Endothelial cell of umbilical vein (primary cell): ENCODE data around the gene RNH1. TPM values are rescaled to one million over a fixed set of nuclear protein-coding genes. Genes with fewer than 3 reads are reported as not detected.

Experiments used
- BruUV-seq: library from RNA; stranded (reverse); fragments of 400-500 nt; replicated peaks from 2 replicates; lab custom pipeline; 2021; lab: Mats Ljungman, UMichigan
- CTCF ChIA-PET: fragments of 300-600, 350-600 bp; sonication (Branson Sonifier 250); formaldehyde crosslinking; loops from one replicate; lab custom pipeline; 2021; ENCODE audit warnings: antibody characterized with exemption, inconsistent platforms; lab: Charles Lee
- POLR2A ChIA-PET: fragments of 300-600, 350-600 bp; sonication (Branson Sonifier 250); formaldehyde crosslinking; loops from one replicate; lab custom pipeline; 2021; ENCODE audit warnings: antibody characterized with exemption, inconsistent platforms; lab: Charles Lee
- DNase-seq: peaks from one replicate; pipeline ENCODE4 v3.0.0-alpha.2; 2011; ENCODE audit warnings: low read depth, low spot score
- FAIRE-seq: peaks from 2 replicates; lab custom pipeline; 2011; peaks lifted over from hg19 to GRCh38; lab: Jason Lieb, UNC
- H2AFZ ChIP-seq: 2 replicates; pipeline ENCODE4 v1.6.0; 2012; ENCODE audit warnings: low read depth, low read length, control low read depth, inconsistent platforms
- H3K27ac ChIP-seq: 2 replicates; pipeline ENCODE4 v1.5.1; 2011; ENCODE audit warnings: low read depth, mild to moderate bottlenecking, control low read depth, low read length, moderate library complexity; ENCODE audit not compliant: insufficient read depth
- H3K27me3 ChIP-seq, 2 experiments: 2 replicates each; pipeline versions ENCODE4 v1.6.0 to v1.6.1; 2011; ENCODE audit warnings: low read length in 2 of 2, mixed read lengths in 1 of 2; ENCODE audit not compliant: control insufficient read depth in 2 of 2, insufficient read depth in 2 of 2
- H3K36me3 ChIP-seq, 2 experiments: 2 replicates in 1 of 2; 3 replicates in 1 of 2; pipeline ENCODE4 v1.5.1; 2011; ENCODE audit warnings: low read length in 2 of 2, mild to moderate bottlenecking in 1 of 2, moderate library complexity in 1 of 2; ENCODE audit not compliant: control insufficient read depth in 2 of 2, insufficient read depth in 2 of 2; ENCODE audit errors: extremely low read depth in 1 of 2
- H3K4me1 ChIP-seq: 3 replicates; pipeline ENCODE4 v1.5.1; 2011; ENCODE audit warnings: mild to moderate bottlenecking, low read length; ENCODE audit not compliant: control insufficient read depth, insufficient read depth; ENCODE audit errors: extremely low read depth
- H3K4me2 ChIP-seq: 2 replicates; pipeline ENCODE4 v1.6.1; 2011; ENCODE audit warnings: low read length, control low read depth, mixed read lengths; ENCODE audit not compliant: insufficient read depth
- H3K4me3 ChIP-seq, 3 experiments: fragments of 200-600 bp in 1 of 3; sonication (generic), shearing (Covaris generic) in 1 of 3; replicated peaks in 1 of 3; 2 replicates each; pipeline ENCODE4 v1.5.1; 2011 to 2016; ENCODE audit warnings: control low read depth in 3 of 3, low read length in 3 of 3, mild to moderate bottlenecking in 2 of 3, inconsistent platforms in 1 of 3, low read depth in 1 of 3, moderate library complexity in 1 of 3; ENCODE audit not compliant: insufficient read depth in 1 of 3
- H3K79me2 ChIP-seq: 2 replicates; pipeline ENCODE4 v1.6.0; 2012; ENCODE audit warnings: low read length, inconsistent platforms; ENCODE audit not compliant: control insufficient read depth, insufficient read depth
- H3K9ac ChIP-seq: replicated peaks from 2 replicates; pipeline ENCODE3; 2011; ENCODE audit warnings: low read length, control low read depth; ENCODE audit not compliant: insufficient read depth; ENCODE audit errors: extremely low read depth
- H3K9me1 ChIP-seq: replicated peaks from 3 replicates; pipeline ENCODE4 v1.6.0; 2011; ENCODE audit warnings: mild to moderate bottlenecking, low read length; ENCODE audit not compliant: control insufficient read depth, insufficient read depth; ENCODE audit errors: extremely low read depth
- H3K9me3 ChIP-seq: replicated peaks from 2 replicates; pipeline ENCODE4 v1.5.1; 2012; ENCODE audit warnings: low read length, inconsistent platforms; ENCODE audit not compliant: control insufficient read depth, insufficient read depth
- H4K20me1 ChIP-seq: replicated peaks from 2 replicates; pipeline ENCODE3; 2011; ENCODE audit warnings: mild to moderate bottlenecking, low read length; ENCODE audit not compliant: control insufficient read depth, insufficient read depth; ENCODE audit errors: extremely low read depth
- EZH2 ChIP-seq: IDR thresholded peaks from 2 replicates; pipeline ENCODE4 v1.6.1; 2012; ENCODE audit warnings: borderline replicate concordance, low read depth, mild to moderate bottlenecking, moderate library complexity, low read length, inconsistent platforms; ENCODE audit not compliant: severe bottlenecking
- FOS ChIP-seq: IDR thresholded peaks from 2 replicates; pipeline ENCODE4 v1.6.1; 2011; ENCODE audit warnings: mild to moderate bottlenecking, low read length, moderate library complexity, borderline replicate concordance; ENCODE audit not compliant: insufficient read depth
- JUN ChIP-seq: IDR thresholded peaks from 2 replicates; pipeline ENCODE4 v1.6.1; 2011; ENCODE audit warnings: borderline replicate concordance, low read depth; ENCODE audit not compliant: insufficient read length, insufficient read depth
- MYC ChIP-seq: IDR thresholded peaks from one replicate; pipeline ENCODE4 v1.6.1; 2011; ENCODE audit warnings: mild to moderate bottlenecking, low read depth, low read length
- POLR2A ChIP-seq: IDR thresholded peaks from 2 replicates; pipeline ENCODE4 v1.6.1; 2012; ENCODE audit warnings: low read depth, mild to moderate bottlenecking, control low read depth, low read length
- POLR2AphosphoS5 ChIP-seq: IDR thresholded peaks from 2 replicates; pipeline ENCODE4 v1.6.1; 2012; ENCODE audit warnings: low read depth, mild to moderate bottlenecking, control low read depth, low read length, moderate library complexity; ENCODE audit not compliant: insufficient read depth
- dilution Hi-C: fragments of 300-500 bp; cut with MboI; formaldehyde crosslinking; loops from one replicate; pipeline ENCODE4 v1.15.0; 2019; ENCODE audit warnings: low sequenced_read_pairs; ENCODE audit not compliant: extremely low pct_ligation_motif_present
- intact Hi-C: fragments of 100-400 bp; cut with micrococcal nuclease; formaldehyde crosslinking; loops from one replicate; pipeline ENCODE4 v1.10.0; 2022
- polyA plus RNA-seq, 4 experiments: library from polyadenylated mRNA; depleted of rRNA in 3 of 4; stranded (reverse) in 3 of 4; unstranded in 1 of 4; fragments of >200 nt; gene quantifications; 2 replicates each; pipeline versions ENCODE4 v1.2.1 to v1.2.3, GENCODE V29; 2011 to 2012; ENCODE audit warnings: missing spikeins in 1 of 4
- total RNA-seq: library from RNA; stranded (reverse); gene quantifications from 2 replicates; pipeline ENCODE4 v1.2.3, GENCODE V29; 2021
- TF ChIP-seq, protein P1 (sequence below): IDR thresholded peaks from 2 replicates; pipeline ENCODE4 v1.6.1; 2011; ENCODE audit not compliant: insufficient read depth, insufficient read length
- TF ChIP-seq, protein P2 (sequence below), 2 donors: IDR thresholded peaks; 1 replicate in 1 of 2; 2 replicates in 1 of 2; pipeline ENCODE4 v1.5.1; 2011; ENCODE audit warnings: low read length in 2 of 2, mild to moderate bottlenecking in 2 of 2, moderate library complexity in 2 of 2, control low read depth in 1 of 2, inconsistent platforms in 1 of 2, low read depth in 1 of 2; ENCODE audit not compliant: insufficient read depth in 1 of 2; ENCODE audit errors: extremely low read depth in 1 of 2

Gene RNH1
- total and polyA plus RNA-seq, 2 donors (not counting 3 experiments of a cell fraction or from before 2014, with no cell fraction given): 144 to 198 TPM

DNA sequence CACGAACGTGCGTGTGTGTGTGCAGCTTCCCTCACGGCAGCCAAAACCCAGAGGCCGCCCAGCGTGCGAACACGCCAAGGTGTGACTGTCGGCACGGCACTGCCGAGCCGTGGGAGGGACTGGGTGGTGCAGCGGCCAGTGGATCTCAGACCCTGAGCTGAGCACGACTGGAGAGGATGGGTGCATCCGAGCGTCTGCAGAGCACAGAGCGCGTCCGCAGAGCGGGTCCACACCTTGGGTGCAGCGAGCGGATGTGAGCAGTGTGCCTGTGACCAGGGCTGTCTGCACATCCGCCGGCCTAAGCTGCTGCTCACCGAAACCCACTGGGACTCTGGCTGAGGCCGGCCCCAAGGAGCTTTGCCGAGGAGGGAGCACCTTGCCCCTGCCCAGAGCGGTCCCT lies 34.2 kb downstream of the RNH1 start:
- peaks cover 10% of the 10 kb centered on the region for H3K4me1 ChIP-seq
- H3K4me2 ChIP-seq: no peak overlapping the region
- ChIA-PET POLR2A (no interaction called here), CTCF (interaction anchor here (0.8 kb wide), 1 partner anchor 9 kb away, joined by 4 read pairs; no protein-coding TSS in a partner anchor)
- H3K36me3 ChIP-seq: no peaks in the 10 kb centered on the region
- DNase-seq (no peak), FAIRE-seq (no peak)
- no peak overlapping the region for H3K4me3 ChIP-seq
- no peaks in the 10 kb centered on the region for H4K20me1 ChIP-seq
- H3K9me3 ChIP-seq: no peaks in the 10 kb centered on the region
- no peaks in the 10 kb centered on the region for H3K27me3 ChIP-seq
- H3K9ac ChIP-seq: no peak overlapping the region
- H3K9me1 ChIP-seq: no peaks in the 10 kb centered on the region
- dilution Hi-C loops (no loop called here), intact Hi-C loops (no loop called here)
- no peak overlapping the region for H2AFZ ChIP-seq
- H3K27ac ChIP-seq: no peak overlapping the region
- H3K79me2 ChIP-seq: peaks cover 32% of the 10 kb centered on the region
- TF ChIP-seq POLR2AphosphoS5: no peak
- BruUV-seq: no TSS peak

DNA sequence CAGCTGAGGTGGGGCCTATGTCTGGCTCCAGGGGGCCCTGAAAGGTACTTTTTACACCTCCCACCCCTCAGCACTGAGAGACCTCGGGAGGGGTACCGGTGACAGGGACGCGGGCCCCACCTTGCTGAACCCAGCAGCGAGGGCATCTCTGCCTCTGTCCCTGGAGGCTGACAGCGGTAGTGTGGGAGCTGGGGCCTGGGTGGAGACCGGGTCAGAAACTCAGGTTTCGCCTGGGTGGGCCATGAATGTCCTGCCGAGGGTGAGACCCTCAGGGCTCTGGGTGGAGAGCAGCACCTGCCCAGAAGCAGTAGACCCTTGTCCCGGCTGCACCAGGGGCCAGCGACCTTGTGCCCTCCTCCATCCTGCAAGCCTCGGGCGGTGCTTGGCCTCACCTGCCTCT lies 34.8 kb downstream of the RNH1 start:
- Histone ChIP-seq H3K4me1 (peaks cover 10% of the 10 kb centered on the region), H3K4me2 (no peak overlapping the region), H2AFZ (no peak overlapping the region), H3K27me3 (no peaks in the 10 kb centered on the region), H3K27ac (no peak overlapping the region), H4K20me1 (no peaks in the 10 kb centered on the region), H3K4me3 (no peak overlapping the region), H3K9ac (no peak overlapping the region), H3K9me3 (no peaks in the 10 kb centered on the region), H3K79me2 (peaks cover 32% of the 10 kb centered on the region), H3K36me3 (no peaks in the 10 kb centered on the region), H3K9me1 (no peaks in the 10 kb centered on the region)
- CTCF ChIA-PET: no interaction called here
- intact Hi-C loops: no loop called here
- FAIRE-seq (no peak), DNase-seq (no peak)
- BruUV-seq: no TSS peak
- TF ChIP-seq EZH2: no peak
- no peak for TF ChIP-seq FOS
- TF ChIP-seq, protein P1, sequence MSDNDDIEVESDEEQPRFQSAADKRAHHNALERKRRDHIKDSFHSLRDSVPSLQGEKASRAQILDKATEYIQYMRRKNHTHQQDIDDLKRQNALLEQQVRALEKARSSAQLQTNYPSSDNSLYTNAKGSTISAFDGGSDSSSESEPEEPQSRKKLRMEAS: no peak
- no peak for TF ChIP-seq JUN
- TF ChIP-seq POLR2AphosphoS5: no peak
- TF ChIP-seq, protein P2, sequence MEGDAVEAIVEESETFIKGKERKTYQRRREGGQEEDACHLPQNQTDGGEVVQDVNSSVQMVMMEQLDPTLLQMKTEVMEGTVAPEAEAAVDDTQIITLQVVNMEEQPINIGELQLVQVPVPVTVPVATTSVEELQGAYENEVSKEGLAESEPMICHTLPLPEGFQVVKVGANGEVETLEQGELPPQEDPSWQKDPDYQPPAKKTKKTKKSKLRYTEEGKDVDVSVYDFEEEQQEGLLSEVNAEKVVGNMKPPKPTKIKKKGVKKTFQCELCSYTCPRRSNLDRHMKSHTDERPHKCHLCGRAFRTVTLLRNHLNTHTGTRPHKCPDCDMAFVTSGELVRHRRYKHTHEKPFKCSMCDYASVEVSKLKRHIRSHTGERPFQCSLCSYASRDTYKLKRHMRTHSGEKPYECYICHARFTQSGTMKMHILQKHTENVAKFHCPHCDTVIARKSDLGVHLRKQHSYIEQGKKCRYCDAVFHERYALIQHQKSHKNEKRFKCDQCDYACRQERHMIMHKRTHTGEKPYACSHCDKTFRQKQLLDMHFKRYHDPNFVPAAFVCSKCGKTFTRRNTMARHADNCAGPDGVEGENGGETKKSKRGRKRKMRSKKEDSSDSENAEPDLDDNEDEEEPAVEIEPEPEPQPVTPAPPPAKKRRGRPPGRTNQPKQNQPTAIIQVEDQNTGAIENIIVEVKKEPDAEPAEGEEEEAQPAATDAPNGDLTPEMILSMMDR (IDR thresholded peaks at IDR 0.05; ENCODE audit: extremely low read depth in 1 of 2, insufficient read depth in 1 of 2, low read depth in 1 of 2, low read length in 2 of 2): no peak
- TF ChIP-seq MYC: no peak
- TF ChIP-seq POLR2A: no peak
- POLR2A ChIA-PET: no interaction called here
- dilution Hi-C loops: no loop called here
